Measurements from ENCODE around the gene DDIAS. TPM values are rescaled to one million over a fixed set of nuclear protein-coding genes. Genes with fewer than 3 reads are reported as not detected.

The DDIAS gene
- total RNA-seq, 2 donors from 2014 or later, result 1.2 TPM; not detected in 1

- TF ChIP-seq CTCF (IDR thresholded peaks at IDR 0.05), result no peak
- Histone ChIP-seq H3K36me3 (no peaks in the 10 kb centered on the region), H3K4me3 (peak overlapping the region; percentile 92), H3K27ac (no peak overlapping the region), H3K27me3 (replicated peaks; ENCODE audit: insufficient read depth) (no peaks in the 10 kb centered on the region), H3K9me3 (no peaks in the 10 kb centered on the region), H3K4me1 (ENCODE audit: control insufficient read depth in 1 of 2, low read depth in 2 of 2) (peaks cover 11 to 26% of the 10 kb centered on the region in 2 donors)
- ATAC-seq (ENCODE audit: insufficient number of reproducible peaks, low FRiP score, low read depth) (no peak), DNase-seq (ENCODE audit: low spot score) (no peak)
Measured at GRCh38 chr11:82901922-82902485, 468 bp downstream of the DDIAS start.

GRCh38 chr11:82902880-82903279, 1.3 kb downstream of the DDIAS start:
- ATAC-seq (ENCODE audit: insufficient number of reproducible peaks, low FRiP score, low read depth), result no peak

GRCh38 chr11:82903843-82904586, 2.5 kb downstream of the DDIAS start:
- no peak for DNase-seq (ENCODE audit: low spot score)
- no peak for ATAC-seq (ENCODE audit: insufficient number of reproducible peaks, low FRiP score, low read depth)

More at GRCh38 chr11:82902880-82903279, 1.3 kb downstream of the DDIAS start:
- no peaks in the 10 kb centered on the region for H3K9me3 ChIP-seq
- DNase-seq (ENCODE audit: low spot score), result no peak
- TF ChIP-seq CTCF (IDR thresholded peaks at IDR 0.05), result no peak
- H3K36me3 ChIP-seq, result no peaks in the 10 kb centered on the region
- H3K27me3 ChIP-seq (replicated peaks; ENCODE audit: insufficient read depth), result no peaks in the 10 kb centered on the region
- no peak overlapping the region for H3K4me3 ChIP-seq
- H3K4me1 ChIP-seq (ENCODE audit: control insufficient read depth in 1 of 2, low read depth in 2 of 2), result peaks cover 11 to 24% of the 10 kb centered on the region in 2 donors
- H3K27ac ChIP-seq, result no peak overlapping the region

GRCh38 chr11:82906236-82906635, 4.7 kb downstream of the DDIAS start:
- Histone ChIP-seq H3K4me1 (ENCODE audit: control insufficient read depth in 1 of 2, low read depth in 2 of 2) (peaks cover 3 to 5% of the 10 kb centered on the region in 2 donors), H3K27me3 (replicated peaks; ENCODE audit: insufficient read depth) (no peaks in the 10 kb centered on the region), H3K4me3 (no peak overlapping the region), H3K27ac (no peak overlapping the region), H3K9me3 (no peaks in the 10 kb centered on the region), H3K36me3 (no peaks in the 10 kb centered on the region)
- DNase-seq (ENCODE audit: low spot score), result no peak
- ATAC-seq (ENCODE audit: insufficient number of reproducible peaks, low FRiP score, low read depth), result no peak
- TF ChIP-seq CTCF (IDR thresholded peaks at IDR 0.05), result peak; percentile 56

More at GRCh38 chr11:82903843-82904586, 2.5 kb downstream of the DDIAS start:
- Histone ChIP-seq H3K4me3 (no peak overlapping the region), H3K27me3 (replicated peaks; ENCODE audit: insufficient read depth) (no peaks in the 10 kb centered on the region), H3K36me3 (no peaks in the 10 kb centered on the region), H3K4me1 (ENCODE audit: control insufficient read depth in 1 of 2, low read depth in 2 of 2) (peaks cover 11 to 14% of the 10 kb centered on the region in 2 donors), H3K27ac (no peak overlapping the region), H3K9me3 (no peaks in the 10 kb centered on the region)
- no peak for TF ChIP-seq CTCF (IDR thresholded peaks at IDR 0.05)

GRCh38 chr11:82906931-82907330, 5.4 kb downstream of the DDIAS start:
- Histone ChIP-seq H3K27me3 (replicated peaks; ENCODE audit: insufficient read depth) (no peaks in the 10 kb centered on the region), H3K9me3 (no peaks in the 10 kb centered on the region), H3K4me1 (ENCODE audit: control insufficient read depth in 1 of 2, low read depth in 2 of 2) (peaks cover 1 to 2% of the 10 kb centered on the region in 2 donors), H3K4me3 (no peak overlapping the region), H3K36me3 (no peaks in the 10 kb centered on the region), H3K27ac (no peak overlapping the region)
- DNase-seq (ENCODE audit: low spot score) (no peak), ATAC-seq (ENCODE audit: insufficient number of reproducible peaks, low FRiP score, low read depth) (no peak)
- no peak for TF ChIP-seq CTCF (IDR thresholded peaks at IDR 0.05)
